NCI-H146 treated with DMSO at 0.1 percent for 48 hours (cell line): ENCODE measurements around the gene PPP3R2.

ENCODE experiments used
- DNase-seq: peaks from one replicate; lab custom pipeline; 2025; ENCODE audit not compliant: unreplicated experiment; lab: John Stamatoyannopoulos, UW

Gene PPP3R2

DNA sequence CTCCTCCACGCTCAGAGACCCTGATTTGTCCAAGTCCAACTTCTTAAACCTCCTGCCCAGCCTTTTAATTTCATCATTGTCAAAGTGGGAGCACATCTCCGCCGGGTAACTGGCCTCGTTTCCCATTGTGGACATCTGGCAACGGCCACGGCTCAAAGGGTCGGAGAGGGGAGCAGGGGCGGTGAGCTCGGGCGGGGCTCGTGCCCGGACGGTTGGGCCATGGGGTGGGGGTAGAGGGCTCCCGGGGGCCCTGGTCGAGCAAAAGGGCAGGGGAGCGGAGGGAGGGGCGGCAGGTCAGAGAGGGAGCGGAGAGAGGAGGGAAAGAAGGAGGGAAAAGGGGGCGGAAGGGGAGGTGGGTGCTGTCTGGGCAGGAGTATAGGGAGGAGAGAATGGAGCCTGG lies at the start of gene PPP3R2:
PPP3R2 (minus strand) TSS at position 174 of the 400 bp plus-strand sequence; CDS start at position 126, 48 bp downstream.
- DNase-seq: no peak

GRCh38 chr9:101639785-101640665 lies 45.3 kb upstream of the PPP3R2 start:
- no peak for DNase-seq

GRCh38 chr9:101639311-101639710 lies 44.5 kb upstream of the PPP3R2 start:
- DNase-seq: no peak

- DNase-seq: no peak
Measured at GRCh38 chr9:101636247-101636646, 41.5 kb upstream of the PPP3R2 start.

DNA sequence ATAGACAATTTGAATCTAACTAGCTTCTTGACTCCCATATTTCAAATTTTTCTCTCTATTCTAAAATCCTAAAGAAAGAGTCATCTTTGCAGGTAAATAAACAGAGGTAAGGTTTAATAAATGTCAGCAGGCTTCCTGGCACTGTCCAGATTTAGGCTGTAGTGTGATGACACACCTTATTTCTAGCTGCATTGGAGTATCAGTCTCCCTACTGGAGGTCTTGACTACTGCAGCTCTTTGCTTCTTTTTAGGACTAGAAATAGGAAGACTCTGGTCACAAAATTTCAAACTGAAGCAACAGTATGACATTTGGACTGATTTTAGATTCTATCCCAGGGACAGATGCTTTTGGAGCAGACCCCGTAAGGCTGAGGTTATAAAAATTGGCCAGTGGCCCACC lies 40.7 kb upstream of the PPP3R2 start:
- DNase-seq: no peak

- DNase-seq: no peak
Measured at GRCh38 chr9:101634741-101635409, 40.1 kb upstream of the PPP3R2 start.

DNA sequence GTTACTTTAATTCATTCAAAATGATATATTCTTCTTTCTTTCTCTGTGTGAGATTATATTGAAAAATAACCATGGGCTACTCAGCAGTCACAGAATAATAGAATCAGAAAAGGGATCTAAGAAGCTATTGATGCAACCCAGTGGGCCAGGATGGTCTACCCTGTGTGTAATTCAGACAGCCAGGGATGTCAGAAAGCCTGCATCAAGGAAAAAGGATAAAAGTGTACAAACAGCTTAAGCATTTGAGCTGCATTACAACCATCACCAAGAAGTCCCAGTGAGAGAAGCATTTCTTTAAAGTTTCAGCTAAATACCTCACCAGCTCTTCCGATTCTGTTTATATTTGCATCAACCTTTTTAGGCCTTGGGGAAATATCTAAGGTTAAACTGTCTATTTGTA lies 37.8 kb upstream of the PPP3R2 start:
- DNase-seq: no peak

- DNase-seq: no peak
Measured at GRCh38 chr9:101631892-101632291, 37.1 kb upstream of the PPP3R2 start.

DNA sequence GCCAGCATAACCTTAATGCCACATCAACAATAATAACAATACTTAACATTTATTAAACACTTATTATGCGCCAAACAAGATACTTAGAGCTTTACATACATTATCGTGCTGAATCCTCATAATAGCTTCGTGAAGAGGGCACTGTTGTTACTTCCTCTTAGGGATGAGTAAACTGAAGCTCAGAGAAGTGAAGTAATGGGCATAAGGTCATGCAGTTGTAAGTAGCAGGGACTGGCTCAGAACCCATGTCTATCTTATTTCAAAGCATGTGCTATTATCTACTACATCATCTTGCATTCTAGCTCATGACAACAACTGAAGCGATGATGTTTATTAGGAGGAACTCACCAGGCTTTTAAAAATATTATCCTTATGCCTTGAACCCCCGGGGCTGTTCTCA lies 34.9 kb upstream of the PPP3R2 start:
- no peak for DNase-seq

- no peak for DNase-seq
Measured at GRCh38 chr9:101628173-101628572, 33.4 kb upstream of the PPP3R2 start.

GRCh38 chr9:101626295-101626694 lies 31.5 kb upstream of the PPP3R2 start:
- no peak for DNase-seq

DNA sequence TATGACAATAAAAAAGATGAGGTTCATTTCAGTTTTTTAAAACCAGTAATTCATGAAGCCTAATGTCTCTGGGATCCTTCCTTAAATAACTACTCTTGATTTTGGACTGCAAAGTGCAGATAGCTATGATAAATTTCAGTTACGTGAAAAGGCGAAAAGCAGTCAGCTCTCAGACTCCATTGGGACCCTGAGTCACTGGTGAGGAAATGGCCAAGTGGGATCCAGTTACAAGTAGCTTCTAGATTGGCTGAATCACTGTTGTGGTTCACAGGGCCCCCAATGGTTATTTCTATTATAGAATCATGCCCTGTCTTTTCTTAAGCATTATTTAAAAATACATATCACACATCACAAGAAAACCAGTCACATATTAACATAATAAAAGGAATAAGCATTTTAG lies 31.1 kb upstream of the PPP3R2 start:
- DNase-seq: no peak

- no peak for DNase-seq
Measured at GRCh38 chr9:101620452-101620851, 25.7 kb upstream of the PPP3R2 start.

DNA sequence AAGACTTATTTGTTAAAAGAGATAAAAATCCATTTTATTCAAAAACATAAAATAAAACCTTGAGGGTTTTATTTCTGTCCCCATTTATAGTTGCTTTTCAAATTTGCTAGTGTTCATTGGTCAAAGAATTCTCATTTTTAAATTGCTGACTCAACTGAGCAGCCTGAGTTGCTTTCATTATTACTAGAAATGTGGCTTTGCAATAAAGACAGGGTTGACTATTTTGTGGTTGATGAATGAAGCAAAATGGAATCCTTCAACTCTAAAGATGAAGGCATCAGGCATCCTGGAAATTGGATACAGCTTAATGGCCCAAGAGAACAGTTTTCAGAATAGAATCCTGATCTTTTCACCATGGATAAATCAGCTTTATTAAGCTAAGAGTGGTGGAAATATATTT lies 23.9 kb upstream of the PPP3R2 start:
- DNase-seq: no peak

DNA sequence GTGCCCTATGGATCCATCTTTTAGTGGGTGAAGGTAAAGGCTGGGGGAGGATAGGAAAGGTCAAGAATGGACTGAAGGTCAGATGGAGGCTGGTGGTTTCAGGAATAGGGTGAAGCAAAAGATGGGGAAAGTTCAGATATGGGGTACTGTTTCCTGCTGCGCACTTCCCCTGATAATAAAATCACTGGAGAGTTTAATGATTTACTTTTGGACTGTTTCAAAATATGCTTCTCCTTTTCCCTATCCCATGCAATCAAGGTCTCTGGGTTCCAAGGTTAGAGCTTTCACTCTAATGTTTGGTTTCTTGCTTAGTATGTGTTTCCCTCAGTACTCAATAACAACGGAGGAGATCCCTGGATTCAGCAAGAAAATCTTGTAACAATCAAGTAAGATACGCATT lies 10.8 kb upstream of the PPP3R2 start:
- DNase-seq: no peak

- no peak for DNase-seq
Measured at GRCh38 chr9:101604296-101604695, 9.5 kb upstream of the PPP3R2 start.

GRCh38 chr9:101601904-101602765 lies 7.4 kb upstream of the PPP3R2 start:
- DNase-seq: peak; percentile 39

DNA sequence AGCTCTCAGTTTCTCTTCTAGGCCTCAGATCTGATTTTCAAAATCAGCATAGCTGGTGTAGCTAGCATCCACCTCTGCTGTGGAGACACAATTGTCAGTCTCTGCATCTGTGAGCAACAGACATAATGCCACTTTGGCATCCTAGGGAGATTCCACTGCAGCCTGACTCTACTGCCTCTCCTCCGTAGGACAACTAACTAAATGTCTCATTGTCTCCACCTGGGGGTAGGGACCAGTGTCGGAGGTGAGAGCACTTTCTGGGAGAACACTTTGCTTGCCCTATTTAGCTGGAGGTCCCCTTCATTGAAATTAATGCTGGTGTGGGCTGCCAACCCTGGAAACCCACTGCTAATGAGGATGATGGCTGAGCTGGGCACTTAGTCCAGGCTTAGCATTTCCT lies 1.4 kb downstream of the PPP3R2 start:
- no peak for DNase-seq

DNA sequence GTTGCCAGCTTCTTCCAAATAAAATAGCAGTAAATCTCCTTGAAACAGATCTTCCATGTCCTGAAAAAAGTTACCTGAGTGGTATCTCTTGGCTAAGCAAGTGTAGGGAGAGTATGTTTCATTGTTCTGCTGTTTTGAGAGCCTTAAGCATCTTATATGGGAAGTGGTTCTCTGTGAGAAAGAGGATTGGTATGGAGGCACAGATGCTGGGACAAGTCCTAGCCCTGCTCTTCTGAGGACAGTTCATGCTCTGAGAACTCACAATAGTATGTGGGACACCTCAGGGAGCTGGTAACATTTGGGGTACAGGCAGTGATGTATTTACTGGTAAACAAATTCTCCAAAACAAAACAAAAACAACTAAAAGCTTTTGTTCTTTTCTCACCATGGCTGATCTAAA lies 2.0 kb downstream of the PPP3R2 start:
- no peak for DNase-seq

GRCh38 chr9:101591787-101592446 lies 2.9 kb downstream of the PPP3R2 start:
- no peak for DNase-seq

DNA sequence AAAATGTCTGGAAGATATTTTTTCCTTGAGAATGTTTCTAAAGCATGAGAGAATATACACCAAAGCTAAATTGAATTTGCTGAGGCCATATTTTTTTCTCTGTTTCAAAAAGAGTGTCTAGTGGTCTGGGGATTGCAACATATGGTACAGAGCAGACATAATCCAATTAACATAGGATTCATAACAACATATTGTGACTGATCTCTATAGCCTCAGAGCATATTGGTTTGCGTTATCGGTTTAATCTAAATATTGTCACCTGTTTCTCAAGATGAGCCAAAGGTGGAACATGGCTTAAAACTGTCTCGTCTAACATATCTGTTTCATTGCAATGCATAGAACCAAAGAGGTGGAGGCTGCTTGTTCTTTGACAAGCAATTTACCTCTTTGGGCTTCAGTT lies 3.9 kb downstream of the PPP3R2 start:
- DNase-seq: no peak
